ENCODE measurements around the gene PNPLA7.

DNA sequence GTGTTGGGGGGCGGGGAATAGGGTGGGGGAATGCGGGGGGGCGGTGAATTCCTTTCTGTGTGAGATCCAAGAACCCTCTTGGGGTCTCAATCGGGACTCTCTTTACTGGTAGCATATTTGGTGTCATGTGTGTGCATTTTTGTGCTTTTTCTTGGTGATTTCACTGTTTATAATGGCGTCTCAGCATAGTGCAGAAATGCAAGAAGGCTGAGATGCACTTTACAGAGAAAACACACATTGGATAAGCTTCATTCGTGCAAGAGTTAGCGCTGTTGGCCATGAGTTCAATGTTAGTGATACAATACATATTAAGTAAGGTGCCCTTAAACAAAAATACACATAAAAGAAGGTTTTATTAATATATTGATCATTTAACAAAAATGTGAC, 108.3 kb downstream of the PNPLA7 start:
- TF ChIP-seq, protein P1, sequence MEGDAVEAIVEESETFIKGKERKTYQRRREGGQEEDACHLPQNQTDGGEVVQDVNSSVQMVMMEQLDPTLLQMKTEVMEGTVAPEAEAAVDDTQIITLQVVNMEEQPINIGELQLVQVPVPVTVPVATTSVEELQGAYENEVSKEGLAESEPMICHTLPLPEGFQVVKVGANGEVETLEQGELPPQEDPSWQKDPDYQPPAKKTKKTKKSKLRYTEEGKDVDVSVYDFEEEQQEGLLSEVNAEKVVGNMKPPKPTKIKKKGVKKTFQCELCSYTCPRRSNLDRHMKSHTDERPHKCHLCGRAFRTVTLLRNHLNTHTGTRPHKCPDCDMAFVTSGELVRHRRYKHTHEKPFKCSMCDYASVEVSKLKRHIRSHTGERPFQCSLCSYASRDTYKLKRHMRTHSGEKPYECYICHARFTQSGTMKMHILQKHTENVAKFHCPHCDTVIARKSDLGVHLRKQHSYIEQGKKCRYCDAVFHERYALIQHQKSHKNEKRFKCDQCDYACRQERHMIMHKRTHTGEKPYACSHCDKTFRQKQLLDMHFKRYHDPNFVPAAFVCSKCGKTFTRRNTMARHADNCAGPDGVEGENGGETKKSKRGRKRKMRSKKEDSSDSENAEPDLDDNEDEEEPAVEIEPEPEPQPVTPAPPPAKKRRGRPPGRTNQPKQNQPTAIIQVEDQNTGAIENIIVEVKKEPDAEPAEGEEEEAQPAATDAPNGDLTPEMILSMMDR (IDR thresholded peaks at IDR 0.05) = no peak
- TF ChIP-seq EZH2 (IDR thresholded peaks at IDR 0.05; ENCODE audit: borderline replicate concordance, insufficient read depth, low read depth, low read length, poor library complexity, severe bottlenecking) = no peak

Data from B cell (primary cell).